GM23338 (cell line): ENCODE data around the gene CFAP57. TPM values are rescaled to one million over a fixed set of nuclear protein-coding genes. Genes with fewer than 3 reads are reported as not detected.

Source experiments
- ATAC-seq: fragments of 200-7000 bp; cut with Tn5 transposase; 3 replicates; pipeline ENCODE4 v1.9.1; 2020
- DNase-seq: peaks from one replicate; pipeline ENCODE4 v3.0.0-alpha.2; 2015; ENCODE audit warnings: low spot score
- H2AFZ ChIP-seq: fragments of 200-600 bp; sonication (generic); 2 replicates; pipeline ENCODE4 v1.8.0; 2016; ENCODE audit warnings: antibody characterized with exemption, mild to moderate bottlenecking, moderate library complexity
- H3F3A ChIP-seq: fragments of 200-600 bp; sonication (generic); replicated peaks from 2 replicates; pipeline ENCODE4 v1.8.0; 2017; ENCODE audit warnings: antibody characterized with exemption, mixed run types, low read depth
- H3K27ac ChIP-seq: fragments of 200-600 bp; sonication (generic); 2 replicates; pipeline ENCODE4 v1.6.1; 2016; ENCODE audit warnings: low read depth
- H3K27me3 ChIP-seq: fragments of 200-600 bp; sonication (generic); 2 replicates; pipeline ENCODE4 v1.8.0; 2016; ENCODE audit warnings: mild to moderate bottlenecking, mixed run types, moderate library complexity; ENCODE audit not compliant: insufficient read depth
- H3K36me3 ChIP-seq: fragments of 200-600 bp; sonication (generic); 2 replicates; pipeline ENCODE4 v1.8.0; 2016; ENCODE audit warnings: mild to moderate bottlenecking; ENCODE audit not compliant: insufficient read depth
- H3K4me1 ChIP-seq: fragments of 200-600 bp; sonication (generic); 2 replicates; pipeline ENCODE4 v1.8.0; 2016; ENCODE audit warnings: mild to moderate bottlenecking, moderate library complexity; ENCODE audit not compliant: insufficient read depth
- H3K4me2 ChIP-seq: fragments of 200-600 bp; sonication (generic); 2 replicates; pipeline ENCODE4 v1.7.1; 2017; ENCODE audit warnings: mixed run types
- H3K4me3 ChIP-seq: fragments of 200-600 bp; sonication (generic); 2 replicates; pipeline ENCODE4 v1.6.1; 2016; ENCODE audit warnings: mixed run types
- H3K79me2 ChIP-seq: fragments of 200-600 bp; sonication (generic); replicated peaks from 2 replicates; pipeline ENCODE4 v1.8.0; 2017; ENCODE audit warnings: mild to moderate bottlenecking; ENCODE audit not compliant: insufficient read depth
- H3K9me2 ChIP-seq: fragments of 200-600 bp; sonication (generic); 2 replicates; pipeline ENCODE4 v1.8.0; 2017; ENCODE audit not compliant: insufficient read depth
- H4K20me1 ChIP-seq: fragments of 200-600 bp; sonication (generic); replicated peaks from 2 replicates; pipeline ENCODE4 v1.8.0; 2017; ENCODE audit warnings: mild to moderate bottlenecking; ENCODE audit not compliant: insufficient read depth
- H3K27ac Mint-ChIP-seq: 2 replicates; pipeline ENCODE4 v1.8.0; 2020; ENCODE audit warnings: inconsistent platforms, mild to moderate bottlenecking, moderate library complexity, mixed read lengths
- H3K27me3 Mint-ChIP-seq: 3 replicates; pipeline ENCODE4 v1.8.0; 2022; ENCODE audit warnings: low read depth, mild to moderate bottlenecking, moderate library complexity, mixed read lengths, inconsistent platforms; ENCODE audit not compliant: insufficient read depth, poor library complexity
- H3K36me3 Mint-ChIP-seq: 3 replicates; pipeline ENCODE4 v1.8.0; 2021; ENCODE audit warnings: low read depth, mild to moderate bottlenecking, inconsistent platforms, moderate library complexity, mixed read lengths
- H3K4me1 Mint-ChIP-seq: 3 replicates; pipeline ENCODE4 v1.8.0; 2020; ENCODE audit warnings: mild to moderate bottlenecking, inconsistent platforms, mixed read lengths
- H3K4me3 Mint-ChIP-seq: 3 replicates; pipeline ENCODE4 v1.8.0; 2021; ENCODE audit warnings: moderate library complexity, mild to moderate bottlenecking, inconsistent platforms, mixed read lengths
- H3K9me3 Mint-ChIP-seq: 3 replicates; pipeline ENCODE4 v1.8.0; 2020; ENCODE audit warnings: moderate library complexity, mild to moderate bottlenecking, inconsistent platforms, mixed read lengths
- CREB1 ChIP-seq: fragments of 250-450 bp; sonication (Bioruptor Pico); IDR thresholded peaks from 2 replicates; pipeline ENCODE4 v1.5.0; 2020; ENCODE audit warnings: low read depth, mild to moderate bottlenecking, moderate library complexity
- CTCF ChIP-seq, 2 experiments: fragments of 200-600 bp in 1 of 2; sonication (generic) in 1 of 2; conservative IDR thresholded peaks; 2 replicates each; pipeline versions ENCODE4 v1.5.1 to v1.6.1; 2016 to 2017; ENCODE audit warnings: antibody characterized with exemption in 2 of 2, low read depth in 2 of 2, mild to moderate bottlenecking in 2 of 2, moderate library complexity in 1 of 2
- ETS1 ChIP-seq: IDR thresholded peaks from 2 replicates; pipeline ENCODE4 v1.6.1; 2016; ENCODE audit warnings: antibody characterized with exemption
- EZH2 ChIP-seq: fragments of 200-600 bp; sonication (generic); IDR thresholded peaks from one replicate; pipeline ENCODE4 v1.8.0; 2017; ENCODE audit warnings: antibody characterized with exemption, mild to moderate bottlenecking, low read depth; ENCODE audit not compliant: unreplicated experiment
- EZH2phosphoT487 ChIP-seq: fragments of 200-600 bp; sonication (generic); IDR thresholded peaks from one replicate; pipeline ENCODE4 v1.8.1; 2018; ENCODE audit warnings: antibody characterized with exemption; ENCODE audit not compliant: unreplicated experiment
- JUNB ChIP-seq: IDR thresholded peaks from one replicate; pipeline ENCODE4 v1.6.1; 2016; ENCODE audit warnings: antibody characterized with exemption; ENCODE audit not compliant: unreplicated experiment
- NANOG ChIP-seq: IDR thresholded peaks from 2 replicates; pipeline ENCODE4 v1.6.1; 2016; ENCODE audit warnings: antibody characterized with exemption, borderline replicate concordance
- POLR2AphosphoS5 ChIP-seq: IDR thresholded peaks from 2 replicates; pipeline ENCODE4 v1.6.1; 2016; ENCODE audit warnings: antibody characterized with exemption, low read depth
- REST ChIP-seq: IDR thresholded peaks from one replicate; pipeline ENCODE4 v1.6.1; 2018; ENCODE audit warnings: antibody characterized with exemption; ENCODE audit not compliant: unreplicated experiment
- STAT1 ChIP-seq: IDR thresholded peaks from one replicate; pipeline ENCODE4 v1.6.1; 2016; ENCODE audit warnings: antibody characterized with exemption; ENCODE audit not compliant: unreplicated experiment
- ZNF114 ChIP-seq: fragments of 250-450 bp; sonication (Bioruptor Pico); IDR thresholded peaks from 2 replicates; pipeline ENCODE4 v1.5.0; 2020; ENCODE audit warnings: mild to moderate bottlenecking, moderate library complexity
- ZNF331 ChIP-seq: fragments of 250-450 bp; sonication (Bioruptor Pico); IDR thresholded peaks from 2 replicates; pipeline ENCODE4 v1.5.0; 2020; ENCODE audit warnings: low read depth, mild to moderate bottlenecking, moderate library complexity
- polyA plus RNA-seq: library from polyadenylated mRNA; unstranded; fragments of >200 nt; fragmentation: Nextera tagmentation; extraction: Ambion mirVana; gene quantifications from 2 replicates; pipeline ENCODE4 v1.2.1, GENCODE V29; 2016
- total RNA-seq: library from RNA; depleted of rRNA; stranded (reverse); fragments of >200 nt; shearing (Covaris generic); gene quantifications from 2 replicates; pipeline ENCODE4 v1.2.3, GENCODE V29; 2014
- TF ChIP-seq, protein P1 (sequence below): fragments of 250-450 bp; sonication (Bioruptor Pico); IDR thresholded peaks from 2 replicates; pipeline ENCODE4 v1.5.0; 2020; ENCODE audit warnings: mild to moderate bottlenecking, moderate library complexity

CFAP57 gene
- total and polyA plus RNA-seq, 2 experiments from 2014 or later = 0.37 to 0.38 TPM

- Histone ChIP-seq H3K9me2 (no peaks in the 10 kb centered on the region; the same call in 1 of the 2 replicates), H3K36me3 (no peaks in the 10 kb centered on the region), H3K27ac (no peak overlapping the region), H4K20me1 (no peaks in the 10 kb centered on the region), H3K27me3 (no peaks in the 10 kb centered on the region), H3F3A (no peaks in the 10 kb centered on the region), H3K79me2 (no peaks in the 10 kb centered on the region), H3K4me2 (no peak overlapping the region), H2AFZ (no peak overlapping the region), H3K4me3 (no peak overlapping the region), H3K4me1 (no peaks in the 10 kb centered on the region)
- no peaks in the 10 kb centered on the region; the same call in 2 of the 3 replicates for H3K4me1 Mint-ChIP-seq
- TF ChIP-seq POLR2AphosphoS5 (no peak), CREB1 (CRISPR knock-in tag) (no peak), ETS1 (no peak), EZH2 (no peak), ZNF114 (no peak), ZNF331 (CRISPR knock-in tag) (no peak), REST (no peak), JUNB (no peak), EZH2phosphoT487 (no peak), NANOG (no peak), CTCF (conservative IDR thresholded peaks at IDR 0.05; ENCODE audit: low read depth in 2 of 2) (no peak), STAT1 (no peak)
- TF ChIP-seq, protein P1, sequence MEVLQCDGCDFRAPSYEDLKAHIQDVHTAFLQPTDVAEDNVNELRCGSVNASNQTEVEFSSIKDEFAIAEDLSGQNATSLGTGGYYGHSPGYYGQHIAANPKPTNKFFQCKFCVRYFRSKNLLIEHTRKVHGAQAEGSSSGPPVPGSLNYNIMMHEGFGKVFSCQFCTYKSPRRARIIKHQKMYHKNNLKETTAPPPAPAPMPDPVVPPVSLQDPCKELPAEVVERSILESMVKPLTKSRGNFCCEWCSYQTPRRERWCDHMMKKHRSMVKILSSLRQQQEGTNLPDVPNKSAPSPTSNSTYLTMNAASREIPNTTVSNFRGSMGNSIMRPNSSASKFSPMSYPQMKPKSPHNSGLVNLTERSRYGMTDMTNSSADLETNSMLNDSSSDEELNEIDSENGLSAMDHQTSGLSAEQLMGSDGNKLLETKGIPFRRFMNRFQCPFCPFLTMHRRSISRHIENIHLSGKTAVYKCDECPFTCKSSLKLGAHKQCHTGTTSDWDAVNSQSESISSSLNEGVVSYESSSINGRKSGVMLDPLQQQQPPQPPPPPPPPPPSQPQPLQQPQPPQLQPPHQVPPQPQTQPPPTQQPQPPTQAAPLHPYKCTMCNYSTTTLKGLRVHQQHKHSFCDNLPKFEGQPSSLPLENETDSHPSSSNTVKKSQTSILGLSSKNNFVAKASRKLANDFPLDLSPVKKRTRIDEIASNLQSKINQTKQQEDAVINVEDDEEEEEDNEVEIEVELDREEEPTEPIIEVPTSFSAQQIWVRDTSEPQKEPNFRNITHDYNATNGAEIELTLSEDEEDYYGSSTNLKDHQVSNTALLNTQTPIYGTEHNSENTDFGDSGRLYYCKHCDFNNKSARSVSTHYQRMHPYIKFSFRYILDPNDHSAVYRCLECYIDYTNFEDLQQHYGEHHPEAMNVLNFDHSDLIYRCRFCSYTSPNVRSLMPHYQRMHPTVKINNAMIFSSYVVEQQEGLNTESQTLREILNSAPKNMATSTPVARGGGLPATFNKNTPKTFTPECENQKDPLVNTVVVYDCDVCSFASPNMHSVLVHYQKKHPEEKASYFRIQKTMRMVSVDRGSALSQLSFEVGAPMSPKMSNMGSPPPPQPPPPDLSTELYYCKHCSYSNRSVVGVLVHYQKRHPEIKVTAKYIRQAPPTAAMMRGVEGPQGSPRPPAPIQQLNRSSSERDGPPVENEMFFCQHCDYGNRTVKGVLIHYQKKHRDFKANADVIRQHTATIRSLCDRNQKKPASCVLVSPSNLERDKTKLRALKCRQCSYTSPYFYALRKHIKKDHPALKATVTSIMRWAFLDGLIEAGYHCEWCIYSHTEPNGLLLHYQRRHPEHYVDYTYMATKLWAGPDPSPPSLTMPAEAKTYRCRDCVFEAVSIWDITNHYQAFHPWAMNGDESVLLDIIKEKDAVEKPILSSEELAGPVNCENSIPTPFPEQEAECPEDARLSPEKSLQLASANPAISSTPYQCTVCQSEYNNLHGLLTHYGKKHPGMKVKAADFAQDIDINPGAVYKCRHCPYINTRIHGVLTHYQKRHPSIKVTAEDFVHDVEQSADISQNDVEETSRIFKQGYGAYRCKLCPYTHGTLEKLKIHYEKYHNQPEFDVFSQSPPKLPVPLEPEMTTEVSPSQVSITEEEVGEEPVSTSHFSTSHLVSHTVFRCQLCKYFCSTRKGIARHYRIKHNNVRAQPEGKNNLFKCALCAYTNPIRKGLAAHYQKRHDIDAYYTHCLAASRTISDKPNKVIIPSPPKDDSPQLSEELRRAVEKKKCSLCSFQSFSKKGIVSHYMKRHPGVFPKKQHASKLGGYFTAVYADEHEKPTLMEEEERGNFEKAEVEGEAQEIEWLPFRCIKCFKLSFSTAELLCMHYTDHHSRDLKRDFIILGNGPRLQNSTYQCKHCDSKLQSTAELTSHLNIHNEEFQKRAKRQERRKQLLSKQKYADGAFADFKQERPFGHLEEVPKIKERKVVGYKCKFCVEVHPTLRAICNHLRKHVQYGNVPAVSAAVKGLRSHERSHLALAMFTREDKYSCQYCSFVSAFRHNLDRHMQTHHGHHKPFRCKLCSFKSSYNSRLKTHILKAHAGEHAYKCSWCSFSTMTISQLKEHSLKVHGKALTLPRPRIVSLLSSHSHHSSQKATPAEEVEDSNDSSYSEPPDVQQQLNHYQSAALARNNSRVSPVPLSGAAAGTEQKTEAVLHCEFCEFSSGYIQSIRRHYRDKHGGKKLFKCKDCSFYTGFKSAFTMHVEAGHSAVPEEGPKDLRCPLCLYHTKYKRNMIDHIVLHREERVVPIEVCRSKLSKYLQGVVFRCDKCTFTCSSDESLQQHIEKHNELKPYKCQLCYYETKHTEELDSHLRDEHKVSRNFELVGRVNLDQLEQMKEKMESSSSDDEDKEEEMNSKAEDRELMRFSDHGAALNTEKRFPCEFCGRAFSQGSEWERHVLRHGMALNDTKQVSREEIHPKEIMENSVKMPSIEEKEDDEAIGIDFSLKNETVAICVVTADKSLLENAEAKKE (CRISPR knock-in tag) = no peak
- H3K9me3 Mint-ChIP-seq = peaks cover 13% of the 10 kb centered on the region
- no peak for ATAC-seq
- no peak overlapping the region for H3K4me3 Mint-ChIP-seq
- no peak for DNase-seq
- peaks cover 2% of the 10 kb centered on the region for H3K27me3 Mint-ChIP-seq
- H3K36me3 Mint-ChIP-seq = peaks cover 2% of the 10 kb centered on the region; the same call in 2 of the 3 replicates
- no peak overlapping the region for H3K27ac Mint-ChIP-seq
Measured at GRCh38 chr1:43239484-43239883, 67.4 kb downstream of the CFAP57 start.
